Astrocyte of the cerebellum (primary cell): ENCODE measurements around the gene C16orf87.
A peak's percentile ranks its signal among the peaks of the same experiment; 100 is the strongest.

Source experiments
- DNase-seq: peaks from one replicate; pipeline ENCODE4 v3.0.0-alpha.2; 2011; ENCODE audit warnings: low read depth
- H3K4me3 ChIP-seq: 2 replicates; pipeline ENCODE4 v1.5.1; 2011; ENCODE audit warnings: mild to moderate bottlenecking, low read depth, low read length, moderate library complexity
- in situ Hi-C: cut with HindIII; loops from 2 replicates; pipeline ENCODE4 v1.10.0; 2017; ENCODE audit warnings: low sequenced_read_pairs
- TF ChIP-seq, protein P1 (sequence below): IDR thresholded peaks from 2 replicates; pipeline ENCODE4 v1.5.1; 2012; ENCODE audit warnings: low read length, low read depth, moderate library complexity, mild to moderate bottlenecking; ENCODE audit errors: missing control alignments

Gene C16orf87

DNA sequence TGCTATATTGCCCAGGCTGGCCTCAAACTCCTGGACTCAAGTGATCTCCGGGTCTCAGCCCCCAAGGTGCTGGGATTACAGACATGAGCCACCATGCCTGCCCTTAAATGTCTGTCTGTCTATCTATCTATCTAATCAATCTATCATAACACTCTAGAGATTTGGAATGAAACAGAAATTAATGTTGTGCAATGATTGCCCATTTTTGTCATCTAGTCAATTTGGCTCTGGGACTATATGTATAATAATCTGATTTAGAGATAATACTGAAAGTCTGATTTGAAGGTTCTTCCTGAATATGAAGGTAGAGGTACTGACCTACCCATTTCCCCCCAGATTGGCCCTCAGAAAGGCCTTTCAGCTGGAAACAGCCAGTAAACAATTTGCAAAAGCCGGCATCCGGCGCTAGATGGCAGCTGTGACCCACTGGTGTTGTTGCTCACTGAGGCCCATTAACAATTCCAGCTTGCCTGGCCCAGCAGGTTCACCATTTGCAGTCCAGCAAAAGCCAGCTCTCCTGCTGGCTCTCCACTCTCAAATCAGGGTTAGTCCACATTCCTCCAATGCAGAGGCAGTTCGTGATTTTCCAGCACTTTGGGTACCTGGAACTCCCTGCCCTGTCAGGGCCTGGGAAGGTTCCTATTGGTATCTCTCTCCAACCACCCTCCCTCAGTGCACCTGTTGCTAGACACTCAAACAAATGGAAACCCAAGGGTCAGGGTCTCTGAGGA lies 22.9 kb upstream of the C16orf87 start:
- TF ChIP-seq, protein P1, sequence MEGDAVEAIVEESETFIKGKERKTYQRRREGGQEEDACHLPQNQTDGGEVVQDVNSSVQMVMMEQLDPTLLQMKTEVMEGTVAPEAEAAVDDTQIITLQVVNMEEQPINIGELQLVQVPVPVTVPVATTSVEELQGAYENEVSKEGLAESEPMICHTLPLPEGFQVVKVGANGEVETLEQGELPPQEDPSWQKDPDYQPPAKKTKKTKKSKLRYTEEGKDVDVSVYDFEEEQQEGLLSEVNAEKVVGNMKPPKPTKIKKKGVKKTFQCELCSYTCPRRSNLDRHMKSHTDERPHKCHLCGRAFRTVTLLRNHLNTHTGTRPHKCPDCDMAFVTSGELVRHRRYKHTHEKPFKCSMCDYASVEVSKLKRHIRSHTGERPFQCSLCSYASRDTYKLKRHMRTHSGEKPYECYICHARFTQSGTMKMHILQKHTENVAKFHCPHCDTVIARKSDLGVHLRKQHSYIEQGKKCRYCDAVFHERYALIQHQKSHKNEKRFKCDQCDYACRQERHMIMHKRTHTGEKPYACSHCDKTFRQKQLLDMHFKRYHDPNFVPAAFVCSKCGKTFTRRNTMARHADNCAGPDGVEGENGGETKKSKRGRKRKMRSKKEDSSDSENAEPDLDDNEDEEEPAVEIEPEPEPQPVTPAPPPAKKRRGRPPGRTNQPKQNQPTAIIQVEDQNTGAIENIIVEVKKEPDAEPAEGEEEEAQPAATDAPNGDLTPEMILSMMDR: peak; percentile 88
- H3K4me3 ChIP-seq: no peak overlapping the region
- in situ Hi-C loops: no loop called here
- peak; percentile 67 for DNase-seq

DNA sequence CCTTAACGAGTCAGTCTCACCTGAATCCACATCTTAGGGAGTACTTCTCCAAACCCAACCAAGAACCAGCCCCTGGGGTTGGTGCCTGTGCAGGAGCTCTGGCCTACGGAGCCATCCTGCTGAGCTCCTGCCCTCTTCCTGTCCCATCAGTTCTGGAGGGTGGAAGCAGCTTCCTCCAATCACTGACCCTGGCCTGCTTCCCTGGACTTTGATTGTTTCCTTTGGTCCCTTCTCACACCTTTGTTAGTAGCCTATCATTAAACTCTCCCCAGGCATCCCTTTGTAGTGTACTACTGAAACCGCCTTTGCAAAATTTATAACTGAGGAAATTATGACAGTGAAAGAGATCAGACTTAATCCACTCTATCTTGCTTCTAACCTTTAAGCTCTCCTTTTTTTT lies 21.1 kb upstream of the C16orf87 start:
- in situ Hi-C loops: no loop called here
- no peak for DNase-seq
- TF ChIP-seq, protein P1: no peak
- no peak overlapping the region for H3K4me3 ChIP-seq

DNA sequence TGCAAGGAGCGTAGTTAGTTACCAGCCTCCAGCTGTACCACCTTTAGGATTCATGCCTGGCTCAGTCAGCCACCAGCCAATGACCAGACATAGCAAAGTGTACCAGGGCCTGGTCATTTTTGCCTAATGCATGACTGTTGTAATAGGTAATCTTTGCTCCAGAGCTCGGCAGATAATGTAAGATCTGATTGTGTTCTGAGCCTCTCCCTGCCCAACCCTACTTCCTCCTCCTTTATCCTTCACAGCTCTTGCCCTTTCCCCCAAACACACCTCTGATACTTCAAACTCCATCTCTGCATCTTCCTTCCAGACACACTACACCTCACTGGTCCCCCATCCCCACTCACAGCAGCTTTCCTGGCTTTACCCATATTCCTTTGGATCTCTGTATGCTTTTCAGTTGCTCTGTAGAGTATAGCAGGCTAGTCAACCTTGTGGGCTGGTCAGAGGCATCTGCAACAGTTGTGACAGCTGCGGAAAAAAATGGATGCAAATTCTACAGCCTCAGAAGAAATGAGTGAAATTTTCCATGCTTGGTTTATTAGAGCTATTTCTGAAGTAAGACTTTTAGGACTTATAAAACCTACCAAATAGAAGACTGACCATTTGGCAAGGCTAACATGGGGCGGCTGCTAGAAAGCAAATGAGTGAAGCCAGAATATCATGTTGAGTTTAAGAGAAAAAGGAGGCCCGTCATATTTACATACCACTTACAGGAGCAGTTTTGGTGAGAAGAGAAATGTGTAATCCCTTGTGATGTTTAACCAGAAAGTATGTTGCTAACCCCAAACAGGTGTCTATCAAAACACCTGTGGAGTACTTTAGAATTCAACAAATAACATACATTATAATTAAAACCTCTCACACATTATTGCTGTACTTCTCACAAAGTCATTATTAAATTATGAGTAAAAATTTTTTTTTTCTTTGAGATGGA lies 19.9 kb upstream of the C16orf87 start:
- no peak overlapping the region for H3K4me3 ChIP-seq
- TF ChIP-seq, protein P1: no peak
- in situ Hi-C loops: no loop called here
- DNase-seq: no peak

DNA sequence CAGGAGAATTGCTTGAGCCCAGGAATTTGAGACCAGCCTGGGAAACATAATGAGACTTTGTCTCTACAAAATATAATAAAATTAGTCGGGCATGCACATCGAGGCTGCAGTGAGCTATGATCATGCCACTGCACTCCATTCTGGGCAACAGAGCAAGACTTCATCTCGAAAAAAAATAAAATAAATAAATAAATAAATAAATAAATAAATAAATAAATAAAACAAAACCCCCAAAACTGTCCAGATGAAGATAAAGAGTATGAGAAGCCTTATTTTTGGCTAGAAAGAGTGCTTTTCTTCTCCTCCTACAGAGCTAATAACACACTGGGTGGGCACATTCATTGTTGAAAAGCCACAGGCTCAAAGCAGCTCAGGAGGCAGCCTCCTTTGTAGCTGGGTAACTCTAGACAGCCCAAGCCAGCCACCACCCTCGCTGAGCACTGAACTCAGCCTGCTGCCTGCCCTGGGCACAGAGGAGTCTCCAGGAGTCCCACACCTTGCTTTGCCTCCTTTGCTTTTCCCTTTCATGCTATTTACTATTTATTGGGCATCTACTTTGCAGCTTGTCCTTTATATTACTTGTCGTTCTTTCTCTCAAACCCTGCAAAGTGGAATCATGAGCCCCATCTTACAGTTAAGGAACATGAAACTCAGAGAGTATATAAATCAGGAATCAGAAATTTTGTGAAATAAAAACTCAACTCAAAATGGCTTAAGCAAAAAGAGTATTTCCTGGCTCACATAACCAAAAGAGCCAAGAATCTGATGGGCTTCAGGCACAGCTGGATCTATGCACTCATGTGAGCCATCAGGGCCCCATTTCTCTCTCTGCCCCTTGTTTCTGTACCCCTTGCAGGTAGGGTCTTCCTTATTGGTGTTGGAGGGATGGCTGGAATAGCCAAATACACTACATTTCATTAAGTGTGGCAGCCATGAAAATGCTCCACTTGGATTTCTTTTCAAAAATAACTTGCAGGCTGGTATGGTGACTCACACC lies 18.1 kb upstream of the C16orf87 start:
- in situ Hi-C loops: no loop called here
- TF ChIP-seq, protein P1: no peak

DNA sequence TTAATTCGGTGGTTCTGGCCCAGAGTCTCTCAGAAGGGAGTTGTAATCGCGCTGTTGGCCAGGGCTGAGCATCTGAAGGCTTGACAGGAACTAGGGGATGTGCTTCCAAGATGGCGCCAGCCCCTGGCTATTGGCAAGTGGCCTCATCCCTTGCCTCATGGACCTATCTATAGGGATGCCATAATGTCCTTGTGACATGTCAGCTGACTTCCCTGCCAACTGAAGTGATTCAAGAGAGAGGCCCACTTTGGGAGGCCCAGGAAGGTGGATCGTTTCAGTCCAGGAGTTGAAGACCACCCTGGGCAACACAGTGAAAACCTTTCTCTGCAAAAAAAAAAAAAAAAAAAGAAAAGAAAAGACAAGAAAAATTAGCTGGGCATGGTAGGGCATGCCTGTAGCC lies 15.0 kb upstream of the C16orf87 start:
- DNase-seq: no peak
- in situ Hi-C loops: no loop called here
- TF ChIP-seq, protein P1: no peak
- H3K4me3 ChIP-seq: no peak overlapping the region

More for the DNA sequence above, 18.1 kb upstream of the C16orf87 start:
- no peak for DNase-seq
- no peak overlapping the region for H3K4me3 ChIP-seq

DNA sequence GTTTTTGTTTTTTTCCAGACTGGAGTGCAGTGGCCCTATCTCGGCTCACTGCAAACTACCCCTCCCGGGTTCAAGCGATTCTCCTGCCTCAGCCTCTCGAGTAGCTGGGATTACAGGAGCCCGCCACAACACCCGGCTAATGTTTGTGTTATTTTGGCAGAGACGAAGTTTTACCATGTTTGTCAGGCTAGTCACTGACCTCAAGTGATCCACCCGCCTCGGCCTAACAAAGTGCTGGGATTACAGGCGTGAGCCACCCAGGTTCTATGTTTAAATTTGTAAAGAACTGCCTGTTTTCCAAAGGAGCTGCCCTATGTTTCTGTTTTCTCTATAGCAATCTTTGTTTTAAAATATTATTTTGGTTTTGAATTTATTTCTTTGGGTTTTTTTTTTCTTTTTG lies 13.8 kb upstream of the C16orf87 start:
- no peak for DNase-seq
- TF ChIP-seq, protein P1: no peak
- in situ Hi-C loops: no loop called here
- no peak overlapping the region for H3K4me3 ChIP-seq
